HG03196 (cell line): Measurements from ENCODE around the gene CFAP52.
"Not testable (repeated sequence)": the region's sequence is repeated elsewhere in the genome, so short reads cannot be mapped to it uniquely, and the experiment has no call there.

ENCODE experiments used
- ATAC-seq: cut with Tn5 transposase; IDR thresholded peaks from one replicate; pipeline ENCODE4 v1.9.1; 2021; ENCODE audit not compliant: unreplicated experiment

The CFAP52 gene, protein sequence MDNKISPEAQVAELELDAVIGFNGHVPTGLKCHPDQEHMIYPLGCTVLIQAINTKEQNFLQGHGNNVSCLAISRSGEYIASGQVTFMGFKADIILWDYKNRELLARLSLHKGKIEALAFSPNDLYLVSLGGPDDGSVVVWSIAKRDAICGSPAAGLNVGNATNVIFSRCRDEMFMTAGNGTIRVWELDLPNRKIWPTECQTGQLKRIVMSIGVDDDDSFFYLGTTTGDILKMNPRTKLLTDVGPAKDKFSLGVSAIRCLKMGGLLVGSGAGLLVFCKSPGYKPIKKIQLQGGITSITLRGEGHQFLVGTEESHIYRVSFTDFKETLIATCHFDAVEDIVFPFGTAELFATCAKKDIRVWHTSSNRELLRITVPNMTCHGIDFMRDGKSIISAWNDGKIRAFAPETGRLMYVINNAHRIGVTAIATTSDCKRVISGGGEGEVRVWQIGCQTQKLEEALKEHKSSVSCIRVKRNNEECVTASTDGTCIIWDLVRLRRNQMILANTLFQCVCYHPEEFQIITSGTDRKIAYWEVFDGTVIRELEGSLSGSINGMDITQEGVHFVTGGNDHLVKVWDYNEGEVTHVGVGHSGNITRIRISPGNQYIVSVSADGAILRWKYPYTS

GRCh38 chr17:9576521-9577372 is at the start of gene CFAP52:
TSS of gene CFAP52 (plus strand) at chr17:9576642. CDS start at chr17:9576696, 54 bp downstream.
- peak; percentile 47 for ATAC-seq

- no peak for ATAC-seq
Measured at GRCh38 chr17:9527788-9528187, 48.7 kb upstream of the CFAP52 start.

GRCh38 chr17:9529033-9529700 is 47.3 kb upstream of the CFAP52 start:
- ATAC-seq, result no peak

DNA sequence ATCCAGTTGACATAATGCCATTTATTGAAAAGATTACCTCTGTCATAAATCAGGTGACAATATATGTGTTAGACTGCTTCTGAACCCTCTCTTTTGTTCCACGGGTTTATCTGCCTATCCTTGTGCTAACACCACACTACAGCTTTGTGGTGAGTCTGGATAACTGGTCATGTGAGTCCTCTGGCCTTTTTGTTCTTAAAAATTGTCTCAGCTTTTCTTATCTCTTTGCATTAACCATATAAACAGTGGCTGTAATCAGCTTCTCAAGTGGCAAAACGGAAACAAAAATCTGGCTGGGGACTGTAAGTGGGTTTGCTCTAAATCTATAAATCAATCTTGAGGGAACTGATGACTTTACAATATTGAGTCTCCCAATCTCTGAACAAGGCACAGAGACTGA is 45.4 kb upstream of the CFAP52 start:
- ATAC-seq, result no peak

DNA sequence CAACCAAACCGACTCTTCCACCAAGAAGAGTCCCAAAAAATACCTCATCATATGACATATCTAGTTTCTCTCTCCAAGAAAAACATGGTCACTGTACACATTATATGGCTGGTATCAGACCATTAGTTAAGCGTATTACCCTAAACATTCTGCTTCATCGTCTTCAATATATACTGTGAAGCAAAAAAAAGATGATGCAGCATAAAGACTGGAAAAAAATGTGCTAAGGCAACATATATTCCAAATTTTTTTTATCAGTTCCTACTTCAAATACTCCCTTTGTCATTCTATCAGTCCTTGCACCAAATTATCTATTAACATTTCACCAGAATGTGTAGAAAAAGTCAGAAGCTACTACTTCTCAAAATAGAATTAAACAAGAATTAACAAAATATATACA is 43.7 kb upstream of the CFAP52 start:
- no peak for ATAC-seq

GRCh38 chr17:9533441-9533840 is 43.0 kb upstream of the CFAP52 start:
- ATAC-seq, result no peak

DNA sequence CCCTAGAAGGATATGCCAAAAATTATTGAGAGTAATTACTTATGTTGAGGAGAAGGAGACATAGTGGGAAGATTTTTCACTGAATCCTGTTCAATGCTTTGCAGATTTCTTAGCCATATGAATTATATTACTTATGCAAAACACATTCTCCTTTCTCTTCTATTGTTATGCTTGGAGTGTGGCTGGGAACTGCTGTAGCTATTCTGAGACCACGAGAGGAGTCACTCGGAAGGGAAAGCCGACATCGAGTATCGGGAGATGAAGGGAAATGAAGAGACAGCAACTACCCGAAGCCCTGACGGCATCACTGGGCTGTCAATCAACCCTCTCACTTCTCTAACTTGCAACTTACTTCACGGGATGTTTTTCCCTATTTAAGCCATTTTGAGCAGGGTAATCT is 40.4 kb upstream of the CFAP52 start:
- no peak for ATAC-seq

DNA sequence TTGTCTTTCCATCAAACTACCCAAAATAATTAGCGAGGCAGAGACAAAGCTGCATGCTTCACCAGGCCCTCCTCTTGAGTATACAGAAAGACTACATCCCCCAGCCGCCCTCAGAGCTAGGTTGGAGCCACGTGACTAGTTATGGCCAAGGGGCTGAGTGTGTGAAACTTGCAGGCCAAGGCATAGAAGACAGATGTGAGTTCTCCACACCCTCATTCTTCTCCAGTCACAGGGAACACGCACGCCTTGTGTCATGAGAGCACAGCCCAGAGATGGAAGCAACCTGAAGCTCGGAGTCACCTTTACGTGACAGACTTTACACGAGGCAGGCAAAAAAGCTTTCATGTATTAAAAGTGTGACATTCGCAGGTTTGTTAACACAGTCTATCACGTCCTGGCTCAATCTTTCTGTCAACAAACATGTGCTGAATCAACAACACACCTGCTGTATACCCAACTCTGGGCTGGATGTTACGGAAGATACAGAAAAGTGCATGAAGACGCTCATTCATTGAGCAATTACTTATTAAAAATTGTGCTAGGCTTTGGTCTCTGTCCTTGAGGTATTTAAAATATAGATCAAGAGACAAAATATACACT is 39.2 kb upstream of the CFAP52 start:
- ATAC-seq, result no peak

DNA sequence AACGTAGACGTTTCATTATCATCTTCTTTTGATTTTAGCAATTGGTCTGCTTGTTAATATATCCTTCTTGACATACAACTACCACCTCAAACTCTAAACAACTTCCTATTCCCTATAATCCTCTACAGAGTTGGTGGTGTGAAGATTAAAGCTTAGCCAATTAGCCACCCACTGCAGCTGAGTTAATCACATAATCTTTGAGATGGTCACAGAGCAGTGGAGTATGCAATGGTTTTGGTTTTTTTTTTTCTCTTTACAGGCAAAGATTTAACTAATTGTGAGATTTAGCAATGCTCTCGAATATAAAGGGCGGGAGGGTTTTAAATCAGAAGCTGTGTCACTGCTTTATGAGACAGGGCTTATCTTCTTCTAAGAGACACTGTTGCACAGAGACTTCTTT is 37.8 kb upstream of the CFAP52 start:
- no peak for ATAC-seq

DNA sequence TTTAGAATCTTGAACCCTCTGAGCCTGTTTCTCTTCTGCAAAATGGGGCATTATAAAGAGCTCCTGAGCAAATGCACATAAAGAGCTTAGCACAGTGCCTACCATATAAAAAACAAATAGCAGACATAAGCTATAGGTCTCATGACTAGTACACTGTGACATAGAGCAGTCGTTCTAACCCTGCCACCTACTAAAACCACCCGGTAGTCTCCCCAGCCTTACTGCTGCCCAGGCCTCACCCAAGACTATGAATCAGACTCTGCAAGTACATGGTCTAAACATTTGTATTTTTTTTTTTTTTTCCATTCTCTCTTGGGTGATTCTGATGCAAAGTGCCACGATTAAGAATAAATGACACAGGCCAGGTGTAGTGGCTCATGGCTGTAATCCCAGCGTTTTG is 34.7 kb upstream of the CFAP52 start:
- ATAC-seq, result no peak

DNA sequence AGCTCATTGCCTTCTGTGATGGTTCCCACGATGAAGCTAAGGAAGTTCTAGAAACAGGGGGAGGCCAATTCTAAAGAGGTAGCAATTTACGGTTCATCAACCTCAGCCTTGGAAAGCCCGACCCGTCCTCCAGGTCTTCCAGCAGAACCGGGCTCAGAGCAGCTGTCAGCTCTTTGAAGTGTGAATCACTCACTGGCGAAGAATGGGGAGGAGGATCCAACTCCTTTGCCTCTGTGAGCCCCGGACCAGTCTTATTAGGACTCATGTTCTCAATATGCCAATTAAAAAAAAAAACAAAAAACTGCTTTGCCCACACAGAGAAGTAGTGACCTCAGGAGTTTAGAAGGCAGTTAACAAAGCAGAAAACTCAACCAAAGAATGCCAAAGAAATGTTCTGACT is 32.2 kb upstream of the CFAP52 start:
- ATAC-seq, result no peak

DNA sequence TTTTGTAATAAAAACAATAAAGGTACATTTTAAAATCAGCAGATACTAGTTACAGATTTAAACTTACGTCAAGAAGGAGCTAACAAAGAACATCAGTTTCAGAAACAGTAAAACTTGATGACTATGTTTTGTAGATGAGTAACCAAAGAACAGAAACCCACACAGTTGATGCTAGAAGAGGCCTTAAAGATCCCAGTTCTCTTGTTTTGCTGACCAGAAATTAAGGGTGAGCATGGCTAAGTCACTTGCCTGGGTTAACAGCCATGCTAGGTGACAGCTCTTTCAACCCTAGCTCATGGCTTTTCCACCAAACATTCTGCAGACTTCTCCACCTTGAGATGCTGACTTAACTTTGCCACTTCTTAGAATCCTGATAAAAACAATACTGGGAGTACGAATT is 27.2 kb upstream of the CFAP52 start:
- ATAC-seq, result no peak

- no peak for ATAC-seq
Measured at GRCh38 chr17:9553181-9553580, 23.3 kb upstream of the CFAP52 start.

DNA sequence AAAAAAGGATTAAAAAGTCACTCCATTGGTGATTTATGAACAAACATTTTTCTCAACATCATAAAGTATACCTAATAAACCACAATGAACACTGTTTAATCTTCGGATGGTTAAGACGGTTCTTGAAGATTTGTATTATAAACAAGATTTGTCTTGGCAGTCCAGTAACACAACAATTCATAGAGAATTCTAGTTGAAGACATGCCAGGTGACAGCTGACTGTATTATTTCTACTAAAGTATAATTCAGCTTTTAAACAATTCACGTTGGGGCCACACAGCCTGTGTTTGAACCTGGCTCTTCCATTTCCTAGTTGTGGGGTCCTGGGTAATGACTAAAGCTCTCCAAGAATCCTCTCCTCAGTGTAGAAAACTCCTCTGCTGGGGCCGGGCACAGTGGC is 22.8 kb upstream of the CFAP52 start:
- no peak for ATAC-seq

GRCh38 chr17:9554715-9555114 is 21.7 kb upstream of the CFAP52 start:
- ATAC-seq, result not testable (repeated sequence)

DNA sequence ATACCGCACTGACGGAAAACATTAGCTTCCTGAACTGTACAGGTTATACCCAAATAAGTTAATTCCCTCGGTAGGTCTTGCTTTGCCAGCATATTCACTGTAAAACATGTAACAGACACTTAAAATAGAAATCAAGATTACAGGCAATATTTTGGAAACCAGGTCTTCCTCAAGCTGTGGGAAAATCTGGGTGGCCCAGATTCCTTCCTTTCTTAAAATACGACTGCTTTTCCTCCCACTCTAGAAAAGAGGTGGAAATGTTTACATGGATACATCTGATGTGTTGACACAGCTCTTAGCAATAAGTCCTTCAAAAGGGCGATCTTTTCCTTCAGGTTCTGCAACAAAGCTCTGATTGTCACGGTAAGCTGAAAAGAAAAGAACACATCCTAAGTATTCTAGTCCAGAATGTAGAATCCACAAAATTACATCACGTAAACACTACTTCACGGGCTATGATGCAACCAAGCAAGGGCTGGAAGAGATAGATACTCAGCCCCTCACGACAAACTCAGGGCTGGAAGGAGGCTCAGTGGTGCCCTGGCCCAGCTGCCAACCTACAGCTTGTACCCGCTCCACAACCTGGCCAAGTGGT is 19.2 kb upstream of the CFAP52 start:
- no peak for ATAC-seq

GRCh38 chr17:9557857-9558256 is 18.6 kb upstream of the CFAP52 start:
- ATAC-seq, result no peak

- no peak for ATAC-seq
Measured at GRCh38 chr17:9564104-9564503, 12.3 kb upstream of the CFAP52 start.

- no peak for ATAC-seq
Measured at GRCh38 chr17:9566067-9566466, 10.4 kb upstream of the CFAP52 start.

DNA sequence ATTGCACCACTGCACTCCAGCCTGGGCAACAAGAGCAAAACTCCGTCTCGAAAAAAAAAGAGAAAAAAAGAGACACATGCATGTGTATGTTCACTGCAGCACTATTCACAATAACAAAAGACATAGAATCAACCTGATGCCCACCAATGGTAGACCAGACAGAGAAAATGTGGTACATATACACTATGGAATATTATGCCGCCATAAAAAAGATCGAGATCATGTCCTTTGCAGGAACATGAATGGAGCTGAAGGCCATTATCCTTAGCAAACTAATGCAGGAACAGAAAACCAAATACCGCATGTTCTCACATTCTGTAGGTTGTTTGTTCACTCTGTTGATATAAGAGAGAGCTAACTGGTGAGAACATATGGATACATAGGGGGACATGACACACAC is 9.7 kb upstream of the CFAP52 start:
- not testable (repeated sequence) for ATAC-seq
